BLaER1 treated with 17β-estradiol and CSF1 and Interleukin-3, amounts not matched to agents 10 nM and 100 nM (cell line): Measurements from ENCODE around the gene ASIC2.
A peak's percentile ranks its signal among the peaks of the same experiment; 100 is the strongest.

Source experiments
- H3K27ac ChIP-seq, 11 experiments: shearing (Covaris generic); formaldehyde crosslinking; 2 replicates each; pipeline ENCODE4 v1.8.1; 2022
- H3K27me3 ChIP-seq, 11 experiments: shearing (Covaris generic); formaldehyde crosslinking; 2 replicates each; pipeline ENCODE4 v1.8.1; 2022
- H3K36me3 ChIP-seq, 11 experiments: shearing (Covaris generic); formaldehyde crosslinking; 2 replicates each; pipeline ENCODE4 v1.8.1; 2022
- H3K4me1 ChIP-seq, 10 experiments: shearing (Covaris generic); formaldehyde crosslinking; 2 replicates each; pipeline ENCODE4 v1.8.1; 2022
- H3K4me2 ChIP-seq, 11 experiments: shearing (Covaris generic); formaldehyde crosslinking; 2 replicates each; pipeline ENCODE4 v1.8.1; 2022
- H3K4me3 ChIP-seq, 10 experiments: shearing (Covaris generic); formaldehyde crosslinking; 2 replicates each; pipeline ENCODE4 v1.8.1; 2022
- H3K9ac ChIP-seq, 11 experiments: shearing (Covaris generic); formaldehyde crosslinking; 2 replicates each; pipeline ENCODE4 v1.8.1; 2022
- H3K9me3 ChIP-seq, 11 experiments: shearing (Covaris generic); formaldehyde crosslinking; replicated peaks in 1 of 11; 2 replicates each; pipeline ENCODE4 v1.8.1; 2022
- H4K20me1 ChIP-seq, 11 experiments: shearing (Covaris generic); formaldehyde crosslinking; 2 replicates each; pipeline ENCODE4 v1.8.1; 2022
- Cebpa-rat ChIP-seq, 11 experiments: shearing (Covaris generic); IDR thresholded peaks; 2 replicates each; pipeline ENCODE4 v1.8.1; 2022

ASIC2 gene

GRCh38 chr17:33116021-33116551, 177.0 kb downstream of the ASIC2 start:
- Histone ChIP-seq H4K20me1 (no peaks in the 10 kb centered on the region; a peak in 1 of 22 replicates), H3K9ac (no peak overlapping the region), H3K4me3 (no peak overlapping the region), H3K36me3 (no peaks in the 10 kb centered on the region; a peak in 1 of 22 replicates), H3K9me3 (no peaks in the 10 kb centered on the region), H3K4me2 (no peak overlapping the region), H3K27me3 (no peaks in the 10 kb centered on the region), H3K4me1 (peaks cover under 1 to 24% (median 14%) of the 10 kb centered on the region in 10 experiments; a peak in 19 of 20 replicates), H3K27ac (no peak overlapping the region)
- no peak for TF ChIP-seq Cebpa-rat (IDR thresholded peaks at IDR 0.05)

GRCh38 chr17:33115366-33115765, 177.7 kb downstream of the ASIC2 start:
- Histone ChIP-seq H3K4me2 (no peak overlapping the region), H3K9me3 (no peaks in the 10 kb centered on the region), H3K9ac (no peak overlapping the region), H3K27ac (no peak overlapping the region), H3K4me1 (peaks cover 0 to 16% (median 7%) of the 10 kb centered on the region in 10 experiments; a peak in 15 of 20 replicates), H4K20me1 (no peaks in the 10 kb centered on the region; a peak in 1 of 22 replicates), H3K36me3 (peaks cover 0 to 3% (median 0%) of the 10 kb centered on the region in 11 experiments; a peak in 2 of 22 replicates), H3K4me3 (no peak overlapping the region), H3K27me3 (no peaks in the 10 kb centered on the region)
- TF ChIP-seq Cebpa-rat (IDR thresholded peaks at IDR 0.05) = no peak

DNA sequence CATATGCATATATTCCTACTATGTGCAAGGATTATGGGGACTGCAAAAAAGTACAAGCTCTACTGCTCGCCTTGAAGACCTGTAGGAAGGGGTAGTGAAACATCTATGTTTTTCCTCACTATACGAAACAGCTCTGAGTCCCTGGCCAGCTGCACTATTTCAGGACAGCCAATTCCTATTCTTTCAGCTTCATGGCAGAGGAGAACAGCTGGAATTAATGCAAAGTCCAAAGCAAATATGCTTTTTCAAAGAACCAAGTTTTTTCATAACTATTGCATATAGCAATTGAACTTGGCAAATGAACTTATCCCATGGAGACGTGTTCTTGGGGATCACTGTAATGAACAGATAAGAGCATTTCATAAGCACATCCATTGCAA, 179.1 kb downstream of the ASIC2 start:
- Histone ChIP-seq H3K4me3 (no peak overlapping the region), H3K27ac (no peak overlapping the region), H3K9ac (no peak overlapping the region), H3K27me3 (no peaks in the 10 kb centered on the region), H4K20me1 (no peaks in the 10 kb centered on the region; a peak in 1 of 22 replicates), H3K9me3 (no peaks in the 10 kb centered on the region), H3K4me2 (no peak overlapping the region), H3K36me3 (peaks cover 0 to 7% (median 0%) of the 10 kb centered on the region in 11 experiments; a peak in 2 of 22 replicates), H3K4me1 (peaks cover 0 to 10% (median 0%) of the 10 kb centered on the region in 10 experiments; a peak in 6 of 20 replicates)
- TF ChIP-seq Cebpa-rat (IDR thresholded peaks at IDR 0.05) = no peak

DNA sequence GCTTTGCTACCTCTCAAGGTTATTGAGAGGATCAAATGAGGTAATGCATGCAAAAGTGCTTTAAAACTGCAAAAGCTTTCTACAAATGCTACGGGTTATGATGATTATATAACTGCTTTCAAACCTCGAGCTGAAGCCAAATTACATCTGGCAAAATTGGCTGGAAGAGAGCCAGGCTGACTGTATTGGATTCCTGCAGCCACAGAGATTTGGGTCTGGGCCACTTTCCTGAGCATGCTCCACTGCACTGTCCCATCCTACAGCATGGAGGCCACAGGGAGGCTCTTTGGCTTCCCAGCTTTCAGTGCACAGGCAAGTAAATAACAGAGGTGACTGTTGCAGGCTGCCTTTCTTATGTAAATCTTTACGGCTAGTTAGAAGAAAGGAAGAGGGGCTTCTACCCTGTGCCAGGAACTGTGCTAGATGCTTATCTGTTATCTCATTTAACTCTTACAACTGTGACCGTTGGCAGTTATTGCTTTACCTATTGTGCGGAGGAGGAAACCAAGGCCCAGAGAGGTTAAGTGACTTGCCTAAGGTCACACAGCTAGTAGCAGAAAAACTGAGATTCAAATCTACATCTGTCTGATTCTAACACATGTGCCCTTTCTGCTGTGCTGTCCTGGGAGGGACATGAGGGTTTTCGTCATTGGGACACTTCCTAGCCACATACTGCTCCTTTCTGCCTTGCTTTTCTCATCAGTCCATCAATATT, 179.7 kb downstream of the ASIC2 start:
- Histone ChIP-seq H3K27ac (no peak overlapping the region), H3K4me3 (no peak overlapping the region), H3K4me2 (no peak overlapping the region), H3K9ac (no peak overlapping the region), H4K20me1 (no peaks in the 10 kb centered on the region; a peak in 1 of 22 replicates), H3K27me3 (no peaks in the 10 kb centered on the region), H3K9me3 (no peaks in the 10 kb centered on the region), H3K4me1 (peaks cover 0 to 10% (median 0%) of the 10 kb centered on the region in 10 experiments; a peak in 6 of 20 replicates), H3K36me3 (peaks cover 0 to 7% (median 0%) of the 10 kb centered on the region in 11 experiments; a peak in 2 of 22 replicates)
- no peak for TF ChIP-seq Cebpa-rat (IDR thresholded peaks at IDR 0.05)

DNA sequence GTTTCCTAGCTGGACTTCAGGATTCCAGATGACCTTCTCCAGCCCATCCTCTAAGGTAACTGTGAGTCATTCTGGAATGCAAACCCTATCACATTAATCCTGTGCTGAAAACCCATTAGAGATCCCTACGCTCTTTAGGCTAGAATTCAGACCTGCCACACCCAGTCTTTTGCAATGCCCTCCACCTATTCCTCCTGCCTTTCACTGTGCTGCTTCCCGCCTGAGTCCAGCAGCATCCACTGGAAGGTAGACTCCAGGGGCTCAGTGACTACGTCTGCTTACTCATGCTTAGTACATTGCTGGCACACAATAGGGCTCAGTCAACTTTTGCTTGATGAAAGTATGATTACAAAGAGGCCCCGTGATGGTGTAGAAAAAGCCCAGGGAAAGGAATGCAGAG, 180.3 kb downstream of the ASIC2 start:
- Histone ChIP-seq H4K20me1 (no peaks in the 10 kb centered on the region; a peak in 1 of 22 replicates), H3K4me1 (peaks cover 0 to 10% (median 0%) of the 10 kb centered on the region in 10 experiments; a peak in 6 of 20 replicates), H3K36me3 (peaks cover 0 to 7% (median 0%) of the 10 kb centered on the region in 11 experiments; a peak in 2 of 22 replicates), H3K4me3 (no peak overlapping the region), H3K9ac (no peak overlapping the region), H3K4me2 (no peak overlapping the region), H3K9me3 (no peaks in the 10 kb centered on the region), H3K27me3 (no peaks in the 10 kb centered on the region), H3K27ac (no peak overlapping the region)
- TF ChIP-seq Cebpa-rat (IDR thresholded peaks at IDR 0.05) = no peak

DNA sequence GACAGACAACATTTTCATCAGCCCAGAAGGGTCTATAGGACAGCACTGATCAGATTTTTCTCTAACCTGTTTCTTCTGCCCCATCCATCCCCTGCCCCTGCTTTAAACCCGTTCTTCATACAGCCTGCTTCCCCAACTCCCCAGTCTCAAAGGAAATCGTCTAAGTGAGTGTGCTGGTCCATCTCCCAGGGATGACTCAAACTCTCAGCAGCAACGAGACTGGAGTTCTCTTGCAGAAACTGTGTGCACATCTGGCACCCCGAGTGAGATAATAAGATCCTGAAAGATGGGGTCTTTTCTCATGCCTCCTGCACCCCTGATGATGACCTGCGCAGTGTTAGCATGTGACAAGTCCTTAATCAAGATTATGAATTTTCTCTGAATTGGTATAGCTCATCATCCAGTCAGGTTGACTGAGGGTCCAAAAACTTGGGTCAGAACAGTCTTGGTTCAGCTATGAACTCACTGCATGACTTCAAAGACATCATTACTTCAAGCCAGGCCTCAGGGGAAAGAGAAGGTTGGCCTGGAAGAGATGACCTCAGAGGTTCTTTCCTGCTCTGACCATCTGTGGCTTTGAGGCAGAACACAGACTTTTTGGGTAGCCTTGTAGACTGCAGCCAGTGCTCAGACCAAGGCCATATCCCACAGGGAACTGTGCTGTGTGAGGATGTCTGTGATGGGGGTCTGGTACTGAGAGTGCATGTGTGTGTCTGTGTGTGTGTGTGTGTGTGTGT, 183.6 kb downstream of the ASIC2 start:
- H3K9me3 ChIP-seq = peaks cover 11 to 19% (median 17%) of the 10 kb centered on the region in 11 experiments; a peak in 20 of 22 replicates
- no peak for TF ChIP-seq Cebpa-rat (IDR thresholded peaks at IDR 0.05)
- no peaks in the 10 kb centered on the region; a peak in 1 of 22 replicates for H4K20me1 ChIP-seq
- peaks cover 0 to 11% (median 5%) of the 10 kb centered on the region in 11 experiments; a peak in 6 of 22 replicates for H3K36me3 ChIP-seq
- H3K9ac ChIP-seq = no peak overlapping the region
- no peak overlapping the region for H3K27ac ChIP-seq
- H3K4me1 ChIP-seq = peaks cover 0 to 5% (median 0%) of the 10 kb centered on the region in 10 experiments; a peak in 4 of 20 replicates
- H3K4me2 ChIP-seq = peak overlapping the region in 1 of 11 experiments; percentile 5; a peak in 1 of 22 replicates
- no peak overlapping the region for H3K4me3 ChIP-seq
- H3K27me3 ChIP-seq = no peaks in the 10 kb centered on the region

GRCh38 chr17:33106525-33107165, 186.4 kb downstream of the ASIC2 start:
- Histone ChIP-seq H3K4me2 (no peak overlapping the region), H3K9me3 (peaks cover 11 to 23% (median 19%) of the 10 kb centered on the region in 11 experiments; a peak in 20 of 22 replicates), H3K27me3 (no peaks in the 10 kb centered on the region), H3K36me3 (peaks cover 0 to 11% (median 5%) of the 10 kb centered on the region in 11 experiments; a peak in 6 of 22 replicates), H4K20me1 (no peaks in the 10 kb centered on the region), H3K4me1 (peaks cover 0 to 3% (median 0%) of the 10 kb centered on the region in 10 experiments; a peak in 1 of 20 replicates), H3K27ac (no peak overlapping the region), H3K9ac (no peak overlapping the region), H3K4me3 (no peak overlapping the region)
- TF ChIP-seq Cebpa-rat (IDR thresholded peaks at IDR 0.05) = no peak

DNA sequence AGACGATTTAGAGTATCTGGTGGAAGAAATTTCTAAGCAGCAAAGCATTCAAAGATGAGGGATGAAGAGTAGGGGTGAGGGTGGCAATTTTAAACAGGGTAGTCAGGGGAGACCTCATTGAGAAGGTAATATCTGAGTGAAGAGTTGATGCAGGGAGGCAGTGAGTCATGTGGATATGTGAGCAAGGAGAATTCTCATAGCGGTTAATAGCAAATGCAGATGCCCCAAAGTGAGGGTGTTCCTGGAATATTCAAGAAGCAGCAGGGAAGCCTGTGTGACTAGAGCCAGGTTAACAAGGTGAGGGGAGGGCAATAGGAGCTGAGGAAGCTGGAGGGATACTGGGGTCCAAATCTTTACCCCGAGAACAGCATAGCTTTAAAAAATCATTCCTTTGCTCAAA, 187.2 kb downstream of the ASIC2 start:
- H3K9me3 ChIP-seq = peaks cover 11 to 23% (median 19%) of the 10 kb centered on the region in 11 experiments; a peak in 20 of 22 replicates
- no peak overlapping the region for H3K4me2 ChIP-seq
- no peak for TF ChIP-seq Cebpa-rat (IDR thresholded peaks at IDR 0.05)
- H3K27me3 ChIP-seq = no peaks in the 10 kb centered on the region
- peaks cover 0 to 3% (median 0%) of the 10 kb centered on the region in 10 experiments; a peak in 1 of 20 replicates for H3K4me1 ChIP-seq
- no peak overlapping the region for H3K27ac ChIP-seq
- peaks cover 0 to 11% (median 5%) of the 10 kb centered on the region in 11 experiments; a peak in 6 of 22 replicates for H3K36me3 ChIP-seq
- H3K9ac ChIP-seq = no peak overlapping the region
- no peak overlapping the region for H3K4me3 ChIP-seq
- H4K20me1 ChIP-seq = no peaks in the 10 kb centered on the region
